K562 (cell line): ENCODE results near the gene EXOC2. TPM values are rescaled to one million over a fixed set of nuclear protein-coding genes. Genes with fewer than 3 reads are reported as not detected.

Source experiments
- ATAC-seq: fragments of 200-7000 bp; cut with Tn5 transposase; 3 replicates; pipeline ENCODE4 v1.9.1; 2020; ENCODE audit warnings: moderate library complexity
- BruUV-seq: library from RNA; stranded (reverse); fragments of 400-500 nt; replicated peaks from 2 replicates; lab custom pipeline; 2021; lab: Mats Ljungman, UMichigan
- CTCF ChIA-PET: fragments of 300-600 bp; formaldehyde crosslinking; extraction: SDS; loops from one replicate; lab custom pipeline; 2021; ENCODE audit warnings: low intra/inter-chr PET ratio; lab: Yijun Ruan, JAX
- POLR2A ChIA-PET: fragments of 300-600, 350-650 bp; sonication (Branson Sonifier 250); formaldehyde crosslinking; extraction: SDS; loops from one replicate; lab custom pipeline; 2021; ENCODE audit warnings: antibody characterized with exemption, inconsistent platforms; lab: Yijun Ruan, JAX
- DNase-seq, 4 experiments: peaks; one replicate each; pipeline versions ENCODE4 v3.0.0 to v3.0.0-alpha.2; 2011 to 2018; ENCODE audit warnings: low spot score in 3 of 4, mixed read lengths in 3 of 4; ENCODE audit errors: extremely low read depth in 1 of 4
- FAIRE-seq: peaks from 2 replicates; lab custom pipeline; 2011; peaks lifted over from hg19 to GRCh38; lab: Jason Lieb, UNC
- H2AFZ ChIP-seq: 2 replicates; pipeline ENCODE4 v1.6.0; 2011; ENCODE audit warnings: low read depth, low read length, control low read depth, inconsistent platforms
- H3K27ac ChIP-seq: fragments of 200-600 bp; 3 replicates; pipeline ENCODE4 v1.8.0; 2011; ENCODE audit warnings: low read depth, mild to moderate bottlenecking, control low read depth, inconsistent platforms, low read length, moderate library complexity, mixed read lengths; ENCODE audit errors: extremely low read depth
- H3K27me3 ChIP-seq, 2 experiments: fragments of 300-600 bp in 1 of 2; 2 replicates in 1 of 2; 3 replicates in 1 of 2; pipeline versions ENCODE4 v1.6.0 to v1.8.0; 2011; ENCODE audit warnings: inconsistent platforms in 2 of 2, low read length in 2 of 2, mild to moderate bottlenecking in 1 of 2, mixed read lengths in 1 of 2, moderate library complexity in 1 of 2; ENCODE audit not compliant: control insufficient read depth in 2 of 2, insufficient read depth in 2 of 2
- H3K36me3 ChIP-seq: fragments of 300-600 bp; 3 replicates; pipeline ENCODE4 v1.8.0; 2011; ENCODE audit warnings: mild to moderate bottlenecking, low read length, inconsistent platforms; ENCODE audit not compliant: control insufficient read depth, insufficient read depth
- H3K4me1 ChIP-seq, 2 experiments: fragments of 200-600 bp in 1 of 2; replicated peaks in 1 of 2; 2 replicates in 1 of 2; 3 replicates in 1 of 2; pipeline versions ENCODE4 v1.5.1 to v1.8.0; 2011; ENCODE audit warnings: inconsistent platforms in 2 of 2, low read length in 2 of 2, mild to moderate bottlenecking in 1 of 2, mixed read lengths in 1 of 2, moderate library complexity in 1 of 2; ENCODE audit not compliant: control insufficient read depth in 2 of 2, insufficient read depth in 2 of 2
- H3K4me2 ChIP-seq: 2 replicates; pipeline ENCODE4 v1.6.1; 2011; ENCODE audit warnings: low read length, control low read depth, inconsistent platforms, mixed read lengths; ENCODE audit not compliant: insufficient read depth
- H3K4me3 ChIP-seq: fragments of 200-600 bp; sonication (generic), shearing (Covaris generic); 2 replicates; pipeline ENCODE4 v1.5.1; 2016; ENCODE audit warnings: control low read depth, inconsistent platforms
- H3K79me2 ChIP-seq: fragments of 200-600 bp; 3 replicates; pipeline ENCODE4 v1.8.0; 2011; ENCODE audit warnings: low read length, inconsistent platforms; ENCODE audit not compliant: control insufficient read depth, insufficient read depth
- H3K9ac ChIP-seq, 2 experiments: 2 replicates each; pipeline versions ENCODE4 v1.6.0 to v1.6.1; 2011; ENCODE audit warnings: low read depth in 2 of 2, low read length in 2 of 2, control low read depth in 1 of 2, inconsistent platforms in 1 of 2, mild to moderate bottlenecking in 1 of 2, mixed read lengths in 1 of 2; ENCODE audit not compliant: insufficient read depth in 1 of 2
- H3K9me1 ChIP-seq: one replicate; pipeline ENCODE4 v1.6.0; 2011; ENCODE audit warnings: inconsistent platforms, mild to moderate bottlenecking, low read length, moderate library complexity; ENCODE audit not compliant: control insufficient read depth, insufficient read depth
- H3K9me3 ChIP-seq: replicated peaks from 2 replicates; pipeline ENCODE4 v1.5.1; 2011; ENCODE audit warnings: low read depth, low read length, inconsistent platforms; ENCODE audit not compliant: control insufficient read depth, insufficient read depth
- H4K20me1 ChIP-seq: replicated peaks from 2 replicates; pipeline ENCODE4 v1.6.1; 2011; ENCODE audit warnings: low read length, inconsistent platforms, mixed read lengths; ENCODE audit not compliant: control insufficient read depth, insufficient read depth
- BMI1 ChIP-seq: fragments of 150-350 bp; IDR thresholded peaks from 2 replicates; pipeline ENCODE4 v1.6.1; 2014; ENCODE audit warnings: low read length
- CREM ChIP-seq: IDR thresholded peaks from 2 replicates; pipeline ENCODE4 v1.6.1; 2014; ENCODE audit warnings: antibody characterized with exemption, low read depth
- GABPA ChIP-seq: fragments of 200-800 bp; sonication (Bioruptor generic); conservative IDR thresholded peaks from 2 replicates; pipeline ENCODE4 v1.6.1; 2016; ENCODE audit warnings: low read depth, missing genetic modification characterization, missing compliant biosample characterization
- KAT7 ChIP-seq: sonication (generic); formaldehyde crosslinking; IDR thresholded peaks from 2 replicates; pipeline ENCODE4 v1.8.0; 2022; ENCODE audit warnings: missing genetic modification reagents, mild to moderate bottlenecking, borderline replicate concordance
- MAFF ChIP-seq: IDR thresholded peaks from 2 replicates; pipeline ENCODE4 v1.6.1; 2012; ENCODE audit warnings: low read length, improper control_type of control experiment
- MTA2 ChIP-seq: fragments of 450-650 bp; IDR thresholded peaks from 2 replicates; pipeline ENCODE4 v1.6.1; 2016; ENCODE audit warnings: low read depth
- MTF1 ChIP-seq: fragments of 250-450 bp; sonication (Bioruptor Pico); IDR thresholded peaks from 2 replicates; pipeline ENCODE4 v1.9.0; 2021; ENCODE audit warnings: moderate library complexity, mild to moderate bottlenecking, inconsistent platforms, borderline replicate concordance
- POLR2H ChIP-seq: IDR thresholded peaks from 2 replicates; pipeline ENCODE4 v1.6.1; 2016; ENCODE audit warnings: missing genetic modification characterization, low read depth, mild to moderate bottlenecking, control low read depth, missing compliant biosample characterization, moderate library complexity
- RBM34 ChIP-seq: fragments of 200-400 bp; formaldehyde crosslinking; IDR thresholded peaks from 2 replicates; pipeline ENCODE4 v1.6.1; 2018; ENCODE audit warnings: low read length, borderline replicate concordance; ENCODE audit not compliant: insufficient read depth
- SIN3B ChIP-seq: fragments of 450-650 bp; IDR thresholded peaks from 2 replicates; pipeline ENCODE4 v1.6.1; 2017; ENCODE audit warnings: low read depth, mild to moderate bottlenecking, moderate library complexity
- ZNF12 ChIP-seq: sonication (generic); formaldehyde crosslinking; IDR thresholded peaks from 2 replicates; pipeline ENCODE4 v1.4.0; 2020; ENCODE audit warnings: mild to moderate bottlenecking, missing genetic modification reagents
- ZNF253 ChIP-seq: fragments of 250-450 bp; sonication (Bioruptor Pico); conservative IDR thresholded peaks from 2 replicates; pipeline ENCODE4 v1.6.1; 2021; ENCODE audit warnings: mild to moderate bottlenecking
- ZNF76 ChIP-seq: fragments of 250-450 bp; sonication (Bioruptor Pico); IDR thresholded peaks from 2 replicates; pipeline ENCODE4 v1.4.0; 2020; ENCODE audit warnings: mild to moderate bottlenecking, moderate library complexity, borderline replicate concordance
- ZNF766 ChIP-seq: fragments of 200-800 bp; sonication (Bioruptor generic); conservative IDR thresholded peaks from 2 replicates; pipeline ENCODE4 v1.6.1; 2016; ENCODE audit warnings: missing genetic modification characterization, missing compliant biosample characterization
- WGBS: fragments of 100-300 bp; shearing (Covaris generic); methylation state at CpG from one replicate; pipeline ENCODE4 v1.1.6; 2016; ENCODE audit warnings: low coverage, mixed read lengths; ENCODE audit not compliant: insufficient coverage; ENCODE audit errors: missing lambda C conversion rate; 5-methylcytosine and 5-hydroxymethylcytosine counted together
- in situ Hi-C: fragments of 300-500 bp; cut with MboI; formaldehyde crosslinking; loops from 4 replicates; pipeline ENCODE4 v1.15.0; 2018; ENCODE audit warnings: inconsistent platforms, mixed read lengths
- intact Hi-C: fragments of 100-400 bp; cut with micrococcal nuclease; formaldehyde crosslinking; loops from 2 replicates; pipeline ENCODE4 v1.14.2; 2022
- polyA plus RNA-seq, 8 experiments: library from polyadenylated mRNA; depleted of rRNA in 4 of 8; stranded (reverse) in 5 of 8; unstranded in 3 of 8; fragments of >200 nt; fragmentation: Nextera tagmentation in 2 of 8; fragmentation: Illumina TruSeq in 1 of 8; extraction: Ambion mirVana in 2 of 8; extraction: Trizol in 1 of 8; gene quantifications; 2 replicates each; pipeline versions ENCODE4 v1.2.1 to v1.2.3, GENCODE V29; 2011 to 2014; ENCODE audit warnings: inconsistent platforms in 1 of 8, missing spikeins in 1 of 8
- total RNA-seq, 7 experiments: library from RNA; depleted of rRNA in 6 of 7; stranded (reverse); fragments of >200 nt in 6 of 7; fragmentation: Illumina TruSeq in 2 of 7; extraction: Trizol in 2 of 7; gene quantifications; 2 replicates each; pipeline versions ENCODE4 v1.2.1 to v1.2.3, GENCODE V29; 2011 to 2021; ENCODE audit warnings: low replicate concordance in 1 of 7
- TF ChIP-seq, protein P1 (sequence below), 2 experiments: fragments of 150-350 bp in 1 of 2; IDR thresholded peaks; 2 replicates each; pipeline ENCODE4 v1.6.1; 2012 to 2016; ENCODE audit warnings: low read depth in 2 of 2, low read length in 2 of 2, mild to moderate bottlenecking in 1 of 2, moderate library complexity in 1 of 2
- TF ChIP-seq, protein P2 (sequence below), 2 experiments: IDR thresholded peaks; 2 replicates each; pipeline ENCODE4 v1.6.1; 2011; ENCODE audit warnings: borderline replicate concordance in 1 of 2, control low read depth in 1 of 2, low read depth in 1 of 2, low read length in 1 of 2, mild to moderate bottlenecking in 1 of 2, mixed read lengths in 1 of 2, moderate library complexity in 1 of 2; ENCODE audit not compliant: insufficient read depth in 1 of 2, insufficient read length in 1 of 2, poor library complexity in 1 of 2, severe bottlenecking in 1 of 2; ENCODE audit errors: extremely low read depth in 1 of 2
- TF ChIP-seq, protein P3 (sequence below): fragments of 450-650 bp; formaldehyde crosslinking; conservative IDR thresholded peaks from 2 replicates; pipeline ENCODE4 v1.4.0; 2022; ENCODE audit warnings: mild to moderate bottlenecking, missing genetic modification characterization

EXOC2 gene
- total and polyA plus RNA-seq, 9 of the 15 experiments (the other 6 are each of a cell fraction or from before 2014, with no cell fraction given): 12.2 to 30.2 (median 24.2) TPM

DNA sequence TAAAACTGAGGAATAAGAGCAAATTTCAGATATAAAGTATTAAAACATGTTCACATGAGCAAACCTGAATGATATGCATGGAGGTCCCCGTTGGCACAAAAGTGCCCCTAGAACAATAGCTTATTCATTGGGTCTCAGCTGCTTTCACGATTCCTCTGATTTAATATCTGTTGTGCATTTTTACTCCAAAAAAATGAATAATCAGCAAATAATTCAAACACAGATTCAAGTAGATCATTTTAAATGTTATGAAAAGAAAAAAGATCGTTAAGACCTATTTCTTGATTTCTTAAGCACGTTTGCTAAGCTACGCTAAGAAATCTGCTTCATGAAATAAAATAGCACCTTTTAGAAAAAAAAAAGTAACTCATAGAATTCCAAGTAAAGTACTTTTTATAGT, 57.7 kb downstream of the EXOC2 start (continued):
- TF ChIP-seq BMI1 (no peak), MAFF (peak; percentile 70), KAT7 (CRISPR knock-in tag) (no peak), ZNF253 (CRISPR knock-in tag) (no peak), MTA2 (no peak), POLR2H (tag) (no peak), RBM34 (no peak), SIN3B (no peak)
- TF ChIP-seq, protein P1, sequence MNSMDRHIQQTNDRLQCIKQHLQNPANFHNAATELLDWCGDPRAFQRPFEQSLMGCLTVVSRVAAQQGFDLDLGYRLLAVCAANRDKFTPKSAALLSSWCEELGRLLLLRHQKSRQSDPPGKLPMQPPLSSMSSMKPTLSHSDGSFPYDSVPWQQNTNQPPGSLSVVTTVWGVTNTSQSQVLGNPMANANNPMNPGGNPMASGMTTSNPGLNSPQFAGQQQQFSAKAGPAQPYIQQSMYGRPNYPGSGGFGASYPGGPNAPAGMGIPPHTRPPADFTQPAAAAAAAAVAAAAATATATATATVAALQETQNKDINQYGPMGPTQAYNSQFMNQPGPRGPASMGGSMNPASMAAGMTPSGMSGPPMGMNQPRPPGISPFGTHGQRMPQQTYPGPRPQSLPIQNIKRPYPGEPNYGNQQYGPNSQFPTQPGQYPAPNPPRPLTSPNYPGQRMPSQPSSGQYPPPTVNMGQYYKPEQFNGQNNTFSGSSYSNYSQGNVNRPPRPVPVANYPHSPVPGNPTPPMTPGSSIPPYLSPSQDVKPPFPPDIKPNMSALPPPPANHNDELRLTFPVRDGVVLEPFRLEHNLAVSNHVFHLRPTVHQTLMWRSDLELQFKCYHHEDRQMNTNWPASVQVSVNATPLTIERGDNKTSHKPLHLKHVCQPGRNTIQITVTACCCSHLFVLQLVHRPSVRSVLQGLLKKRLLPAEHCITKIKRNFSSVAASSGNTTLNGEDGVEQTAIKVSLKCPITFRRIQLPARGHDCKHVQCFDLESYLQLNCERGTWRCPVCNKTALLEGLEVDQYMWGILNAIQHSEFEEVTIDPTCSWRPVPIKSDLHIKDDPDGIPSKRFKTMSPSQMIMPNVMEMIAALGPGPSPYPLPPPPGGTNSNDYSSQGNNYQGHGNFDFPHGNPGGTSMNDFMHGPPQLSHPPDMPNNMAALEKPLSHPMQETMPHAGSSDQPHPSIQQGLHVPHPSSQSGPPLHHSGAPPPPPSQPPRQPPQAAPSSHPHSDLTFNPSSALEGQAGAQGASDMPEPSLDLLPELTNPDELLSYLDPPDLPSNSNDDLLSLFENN (IDR thresholded peaks at IDR 0.05; ENCODE audit: low read depth in 2 of 2, low read length in 2 of 2): no peak

DNA sequence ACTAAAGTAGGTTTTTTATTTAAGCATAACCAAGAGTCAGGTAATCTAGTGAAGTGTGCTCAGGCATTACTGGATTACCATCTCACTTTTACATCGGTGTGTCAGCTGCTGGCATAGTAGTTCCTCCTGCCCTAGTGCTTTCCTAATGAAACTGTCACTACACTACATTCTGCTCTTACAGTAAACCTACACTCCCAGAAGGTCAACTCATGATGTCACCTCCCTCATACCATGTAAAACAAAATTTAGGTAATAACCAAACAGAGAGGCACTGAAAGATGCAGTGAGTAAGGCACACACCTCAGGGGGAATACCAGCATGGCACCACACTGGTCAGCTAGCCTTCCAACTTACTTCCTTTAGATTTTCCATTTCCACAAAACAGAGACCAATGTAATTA, 59.3 kb downstream of the EXOC2 start:
- intact Hi-C loops: no loop called here
- no peak for DNase-seq
- Histone ChIP-seq H3K27ac (no peak overlapping the region), H3K9me3 (no peaks in the 10 kb centered on the region), H4K20me1 (no peaks in the 10 kb centered on the region), H3K4me1 (no peaks in the 10 kb centered on the region), H3K27me3 (no peaks in the 10 kb centered on the region), H3K9me1 (no peaks in the 10 kb centered on the region), H3K4me2 (no peak overlapping the region), H3K36me3 (no peaks in the 10 kb centered on the region), H3K9ac (no peak overlapping the region), H2AFZ (no peak overlapping the region), H3K4me3 (no peak overlapping the region), H3K79me2 (no peaks in the 10 kb centered on the region)
- FAIRE-seq: no peak
- CTCF ChIA-PET: no interaction called here
- BruUV-seq: no TSS peak
- no peak for ATAC-seq
- POLR2A ChIA-PET: no interaction called here
- TF ChIP-seq CREM: no peak
- TF ChIP-seq, protein P2, sequence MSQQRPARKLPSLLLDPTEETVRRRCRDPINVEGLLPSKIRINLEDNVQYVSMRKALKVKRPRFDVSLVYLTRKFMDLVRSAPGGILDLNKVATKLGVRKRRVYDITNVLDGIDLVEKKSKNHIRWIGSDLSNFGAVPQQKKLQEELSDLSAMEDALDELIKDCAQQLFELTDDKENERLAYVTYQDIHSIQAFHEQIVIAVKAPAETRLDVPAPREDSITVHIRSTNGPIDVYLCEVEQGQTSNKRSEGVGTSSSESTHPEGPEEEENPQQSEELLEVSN (IDR thresholded peaks at IDR 0.05; ENCODE audit: borderline replicate concordance in 1 of 2, extremely low read depth in 1 of 2, insufficient read depth in 1 of 2, insufficient read length in 1 of 2, low read depth in 1 of 2, low read length in 1 of 2, poor library complexity in 1 of 2, severe bottlenecking in 1 of 2): no peak
- TF ChIP-seq ZNF12: no peak
- TF ChIP-seq ZNF766 (CRISPR knock-in tag): no peak
- TF ChIP-seq ZNF76 (CRISPR knock-in tag): no peak
- TF ChIP-seq MTF1 (CRISPR knock-in tag): no peak
- no peak for TF ChIP-seq GABPA (tag)
- TF ChIP-seq, protein P3, sequence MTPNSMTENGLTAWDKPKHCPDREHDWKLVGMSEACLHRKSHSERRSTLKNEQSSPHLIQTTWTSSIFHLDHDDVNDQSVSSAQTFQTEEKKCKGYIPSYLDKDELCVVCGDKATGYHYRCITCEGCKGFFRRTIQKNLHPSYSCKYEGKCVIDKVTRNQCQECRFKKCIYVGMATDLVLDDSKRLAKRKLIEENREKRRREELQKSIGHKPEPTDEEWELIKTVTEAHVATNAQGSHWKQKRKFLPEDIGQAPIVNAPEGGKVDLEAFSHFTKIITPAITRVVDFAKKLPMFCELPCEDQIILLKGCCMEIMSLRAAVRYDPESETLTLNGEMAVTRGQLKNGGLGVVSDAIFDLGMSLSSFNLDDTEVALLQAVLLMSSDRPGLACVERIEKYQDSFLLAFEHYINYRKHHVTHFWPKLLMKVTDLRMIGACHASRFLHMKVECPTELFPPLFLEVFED (CRISPR knock-in tag): no peak
- in situ Hi-C loops: no loop called here
- WGBS: 76% methylated on average over 1 of the region's 1 CpG
